ENCODE data around the gene GNAZ.
"Not testable (repeated sequence)": the region's sequence is repeated elsewhere in the genome, so short reads cannot be mapped to it uniquely, and the experiment has no call there.

The GNAZ gene

DNA sequence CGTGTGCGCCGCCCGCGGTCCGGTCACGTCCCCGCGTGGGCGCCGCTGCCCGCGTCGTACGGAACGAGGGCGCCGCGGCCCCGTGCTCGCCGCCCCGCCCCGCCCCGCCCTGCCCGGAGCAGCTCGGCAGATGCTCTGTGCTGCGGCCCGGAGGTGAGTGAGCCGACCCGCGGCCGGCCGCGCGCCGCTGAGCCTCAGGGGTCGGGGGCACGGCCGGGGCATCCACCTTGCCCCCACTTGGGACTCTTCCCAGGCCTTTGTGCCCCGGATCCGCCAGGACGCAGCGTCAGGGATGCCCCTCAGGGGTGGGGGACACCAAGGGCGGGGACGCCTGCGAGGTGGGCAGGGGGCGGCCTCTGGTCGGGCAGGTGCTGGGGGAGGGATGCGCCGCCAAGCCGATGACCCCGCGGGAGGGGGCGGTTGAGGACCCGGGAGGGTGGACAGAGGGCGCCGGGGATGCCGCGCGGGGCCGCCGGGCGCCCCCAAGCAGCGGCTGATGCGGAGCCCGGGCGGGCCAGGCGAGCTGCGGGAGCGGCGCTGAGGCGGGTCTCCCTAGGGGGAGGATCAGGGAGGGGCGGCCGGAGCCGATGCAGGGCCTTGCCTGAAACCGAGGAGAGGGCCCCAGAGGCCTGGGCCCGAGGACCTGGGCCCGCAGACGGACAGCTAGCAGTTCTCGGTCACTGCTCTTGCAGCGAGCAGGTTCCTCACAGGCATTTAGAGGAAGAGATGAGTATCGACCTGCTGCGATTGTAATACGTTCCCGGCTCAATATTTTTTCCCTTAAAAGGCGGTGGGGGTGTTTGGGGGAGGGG, at the start of gene GNAZ:
Gene GNAZ, plus strand, starts transcription at position 102 of the 812 bp plus-strand sequence. CDS start 25,177 bp downstream, outside the sequence.
- Histone ChIP-seq H3K4me3 (ENCODE audit: low read length) (peak within 1 kb of the TSS; percentile 83), H3K4me1 (ENCODE audit: insufficient read depth, low read length) (peaks cover 17% of the 10 kb centered on the region), H2AFZ (ENCODE audit: low read depth, low read length) (peak within 1 kb of the TSS; percentile 93), H3K9me3 (ENCODE audit: low read length) (peaks cover under 1% of the 10 kb centered on the region), H3K36me3 (ENCODE audit: insufficient read depth, low read length) (peaks cover 5% of the 10 kb centered on the region), H3K27me3 (ENCODE audit: insufficient read depth, low read length) (peaks cover 13% of the 10 kb centered on the region)

- no peaks in the 10 kb centered on the region for H3K36me3 ChIP-seq (ENCODE audit: insufficient read depth, low read length)
- H3K27me3 ChIP-seq (ENCODE audit: insufficient read depth, low read length) = peaks cover 6% of the 10 kb centered on the region
- H3K4me1 ChIP-seq (ENCODE audit: insufficient read depth, low read length) = no peaks in the 10 kb centered on the region
- H3K4me3 ChIP-seq (ENCODE audit: low read length) = no peak overlapping the region
- H2AFZ ChIP-seq (ENCODE audit: low read depth, low read length) = no peak overlapping the region
- peaks cover 1% of the 10 kb centered on the region for H3K9me3 ChIP-seq (ENCODE audit: low read length)
These were observed 49.5 kb upstream of the GNAZ start for GRCh38 chr22:23020659-23021293.

DNA sequence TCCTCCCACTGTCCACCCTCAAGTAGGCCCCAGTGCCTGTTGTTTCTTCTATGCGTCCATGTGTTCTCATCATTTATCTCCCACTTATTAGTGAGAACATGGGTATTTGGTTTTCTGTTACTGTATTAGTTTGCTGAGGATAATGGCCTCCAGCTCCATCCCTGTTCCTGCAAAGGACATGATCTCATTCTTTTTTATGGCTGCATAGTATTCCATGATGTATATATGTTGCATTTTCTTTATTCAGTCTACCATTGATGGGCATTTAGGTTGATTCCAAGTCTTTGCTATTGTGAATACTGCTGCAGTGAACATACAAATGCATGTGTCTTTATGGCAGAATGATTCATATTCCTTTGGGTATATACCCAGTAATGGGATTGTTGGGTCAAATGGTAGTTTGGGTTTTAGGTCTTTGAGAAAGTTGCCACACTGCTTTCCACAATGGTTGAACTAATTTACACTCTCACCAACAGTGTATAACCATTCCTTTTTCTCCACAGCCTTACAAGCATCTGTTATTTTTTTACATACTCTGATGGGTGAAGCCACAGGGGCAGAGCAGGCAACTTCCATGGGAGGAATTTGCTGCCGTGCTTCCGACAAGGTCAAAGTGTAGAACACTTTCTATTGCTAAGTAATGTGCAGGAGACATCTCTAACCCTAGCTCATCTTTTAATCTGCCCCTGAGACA, 48.5 kb upstream of the GNAZ start:
- H3K4me3 ChIP-seq (ENCODE audit: low read length); H3K27me3 ChIP-seq (ENCODE audit: insufficient read depth, low read length); H3K9me3 ChIP-seq (ENCODE audit: low read length); H3K36me3 ChIP-seq (ENCODE audit: insufficient read depth, low read length); H2AFZ ChIP-seq (ENCODE audit: low read depth, low read length); H3K4me1 ChIP-seq (ENCODE audit: insufficient read depth, low read length): not testable (repeated sequence)

GRCh38 chr22:23023294-23023693, 47.0 kb upstream of the GNAZ start:
- no peaks in the 10 kb centered on the region for H3K27me3 ChIP-seq (ENCODE audit: insufficient read depth, low read length)
- no peak overlapping the region for H2AFZ ChIP-seq (ENCODE audit: low read depth, low read length)
- H3K4me1 ChIP-seq (ENCODE audit: insufficient read depth, low read length) = no peaks in the 10 kb centered on the region
- H3K9me3 ChIP-seq (ENCODE audit: low read length) = peaks cover 1% of the 10 kb centered on the region
- H3K4me3 ChIP-seq (ENCODE audit: low read length) = no peak overlapping the region
- H3K36me3 ChIP-seq (ENCODE audit: insufficient read depth, low read length) = no peaks in the 10 kb centered on the region

- no peaks in the 10 kb centered on the region for H3K36me3 ChIP-seq (ENCODE audit: insufficient read depth, low read length)
- H3K9me3 ChIP-seq (ENCODE audit: low read length) = no peaks in the 10 kb centered on the region
- H3K4me1 ChIP-seq (ENCODE audit: insufficient read depth, low read length) = no peaks in the 10 kb centered on the region
- no peak overlapping the region for H3K4me3 ChIP-seq (ENCODE audit: low read length)
- no peak overlapping the region for H2AFZ ChIP-seq (ENCODE audit: low read depth, low read length)
- H3K27me3 ChIP-seq (ENCODE audit: insufficient read depth, low read length) = no peaks in the 10 kb centered on the region
These were observed 43.5 kb upstream of the GNAZ start for GRCh38 chr22:23026777-23027176.

- not testable (repeated sequence) for H3K9me3 ChIP-seq (ENCODE audit: low read length); H3K4me1 ChIP-seq (ENCODE audit: insufficient read depth, low read length); H3K27me3 ChIP-seq (ENCODE audit: insufficient read depth, low read length); H2AFZ ChIP-seq (ENCODE audit: low read depth, low read length); H3K36me3 ChIP-seq (ENCODE audit: insufficient read depth, low read length); H3K4me3 ChIP-seq (ENCODE audit: low read length)
These were observed 42.5 kb upstream of the GNAZ start for GRCh38 chr22:23027849-23028248.

DNA sequence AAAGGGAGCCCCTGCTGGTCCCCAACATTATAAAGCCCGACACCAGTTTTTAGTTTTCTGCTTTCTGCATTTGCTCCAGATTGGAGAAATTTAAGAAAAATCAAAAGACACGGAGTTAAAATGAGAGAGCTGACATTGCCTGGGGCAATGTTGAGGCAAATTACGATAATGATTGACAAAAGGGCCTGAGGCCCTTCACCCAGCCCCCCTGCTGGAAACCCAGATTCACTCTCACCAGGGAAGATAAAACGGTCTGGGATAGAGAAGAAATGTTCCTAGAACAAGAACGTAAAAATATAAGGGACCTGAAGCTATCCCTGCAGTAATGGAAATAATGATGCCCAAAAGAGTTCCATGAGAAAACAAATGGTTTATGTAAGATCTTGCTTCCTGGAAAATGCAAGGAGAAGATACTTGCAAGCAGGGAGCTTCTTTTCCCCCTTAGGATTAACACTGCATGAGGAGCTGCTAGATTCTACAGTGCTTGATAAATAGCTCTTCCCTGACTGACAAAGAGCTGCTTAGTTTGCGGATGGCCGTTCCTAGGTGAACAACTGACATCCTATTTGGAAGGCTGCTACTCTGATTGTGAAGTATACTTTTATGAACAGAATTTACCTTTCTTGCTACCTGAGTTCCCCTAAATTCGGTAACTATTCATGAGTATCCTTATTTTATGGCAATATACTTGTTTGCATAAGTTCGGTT, 40.6 kb upstream of the GNAZ start:
- Histone ChIP-seq H2AFZ (ENCODE audit: low read depth, low read length) (no peak overlapping the region), H3K9me3 (ENCODE audit: low read length) (no peaks in the 10 kb centered on the region), H3K27me3 (ENCODE audit: insufficient read depth, low read length) (peaks cover 3% of the 10 kb centered on the region), H3K4me1 (ENCODE audit: insufficient read depth, low read length) (no peaks in the 10 kb centered on the region), H3K4me3 (ENCODE audit: low read length) (no peak overlapping the region), H3K36me3 (ENCODE audit: insufficient read depth, low read length) (no peaks in the 10 kb centered on the region)

DNA sequence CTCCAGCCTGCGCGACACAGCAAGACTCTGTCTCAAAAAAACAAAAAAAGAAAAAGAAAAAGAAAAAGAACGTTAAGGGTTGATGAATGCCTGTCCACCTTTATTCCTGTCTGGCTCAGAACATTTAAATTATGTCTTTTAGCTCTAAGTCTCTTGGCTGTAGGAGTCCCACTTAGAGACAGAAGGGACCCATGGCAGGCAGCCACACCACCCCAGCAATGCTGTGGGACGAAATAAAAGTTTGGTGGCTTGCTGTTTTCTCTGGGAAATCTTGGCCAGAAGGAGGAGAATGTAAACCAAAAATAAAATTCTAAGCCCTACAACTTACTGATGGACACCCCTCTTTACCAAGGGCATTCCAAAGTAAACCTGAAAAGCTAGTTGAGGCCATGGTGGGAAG, 38.9 kb upstream of the GNAZ start:
- Histone ChIP-seq H3K36me3 (ENCODE audit: insufficient read depth, low read length) (no peaks in the 10 kb centered on the region), H3K4me1 (ENCODE audit: insufficient read depth, low read length) (no peaks in the 10 kb centered on the region), H3K9me3 (ENCODE audit: low read length) (no peaks in the 10 kb centered on the region), H3K4me3 (ENCODE audit: low read length) (no peak overlapping the region), H3K27me3 (ENCODE audit: insufficient read depth, low read length) (peaks cover 3% of the 10 kb centered on the region), H2AFZ (ENCODE audit: low read depth, low read length) (no peak overlapping the region)

GRCh38 chr22:23031786-23032185, 38.5 kb upstream of the GNAZ start:
- Histone ChIP-seq H2AFZ (ENCODE audit: low read depth, low read length) (no peak overlapping the region), H3K4me3 (ENCODE audit: low read length) (no peak overlapping the region), H3K4me1 (ENCODE audit: insufficient read depth, low read length) (no peaks in the 10 kb centered on the region), H3K9me3 (ENCODE audit: low read length) (no peaks in the 10 kb centered on the region), H3K36me3 (ENCODE audit: insufficient read depth, low read length) (no peaks in the 10 kb centered on the region), H3K27me3 (ENCODE audit: insufficient read depth, low read length) (peaks cover 3% of the 10 kb centered on the region)

DNA sequence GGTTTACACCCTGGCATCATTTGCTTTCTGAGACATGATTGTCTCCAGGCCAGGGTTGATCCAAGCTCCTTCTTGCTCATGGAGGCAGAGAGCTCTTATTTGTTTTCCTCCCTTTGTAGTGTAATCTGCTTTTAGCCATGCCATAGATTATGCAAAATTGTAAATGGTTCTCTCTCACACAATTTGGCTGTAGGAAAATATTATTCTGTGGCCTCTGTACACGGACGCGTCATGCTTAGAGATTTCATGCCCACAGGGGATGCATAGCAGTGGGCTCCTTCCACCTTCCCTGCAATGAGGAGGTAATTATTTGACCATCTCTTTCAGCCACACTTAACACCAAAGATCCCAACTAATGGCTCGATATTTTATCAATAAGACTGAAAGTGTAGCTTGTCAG, 37.7 kb upstream of the GNAZ start:
- Histone ChIP-seq H2AFZ (ENCODE audit: low read depth, low read length) (no peak overlapping the region), H3K4me3 (ENCODE audit: low read length) (no peak overlapping the region), H3K36me3 (ENCODE audit: insufficient read depth, low read length) (no peaks in the 10 kb centered on the region), H3K9me3 (ENCODE audit: low read length) (no peaks in the 10 kb centered on the region), H3K4me1 (ENCODE audit: insufficient read depth, low read length) (no peaks in the 10 kb centered on the region), H3K27me3 (ENCODE audit: insufficient read depth, low read length) (peaks cover 3% of the 10 kb centered on the region)

DNA sequence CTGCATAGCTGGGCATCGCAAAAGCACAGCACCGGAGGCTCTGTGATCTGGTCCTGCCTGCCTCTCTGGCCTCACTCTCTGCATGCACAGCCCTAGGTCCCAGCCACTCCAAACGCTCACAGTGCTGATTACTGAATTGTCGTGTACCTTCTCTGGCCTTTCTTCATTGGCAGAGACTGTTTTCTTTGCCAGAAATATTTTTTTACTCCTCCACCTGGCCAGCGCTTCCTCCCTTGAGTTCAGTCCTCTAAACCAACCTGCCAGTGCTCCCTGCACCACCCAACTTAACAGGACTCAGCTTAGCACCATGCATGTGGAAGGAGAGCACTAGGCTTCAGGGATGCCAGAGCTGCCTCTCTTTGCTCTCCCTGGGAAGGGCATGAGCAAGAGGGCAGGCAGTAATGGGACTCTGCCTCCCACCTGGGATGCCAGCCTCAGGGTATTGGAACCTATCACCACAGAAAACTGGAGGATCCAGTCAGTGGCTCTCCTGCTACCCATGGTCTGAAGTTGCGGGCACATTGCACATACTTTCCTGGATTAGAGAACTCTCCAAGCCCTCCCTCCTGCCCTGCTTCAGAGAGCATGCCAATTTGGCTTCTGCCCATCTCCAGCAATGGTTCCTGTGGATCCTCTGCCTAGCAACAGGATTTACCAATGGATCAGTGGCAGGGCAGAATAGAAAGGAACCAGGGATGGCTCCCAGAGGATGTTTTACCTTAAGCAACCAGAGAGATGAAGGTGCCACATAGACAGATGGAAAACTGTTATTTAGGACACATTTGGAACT, 37.0 kb upstream of the GNAZ start:
- Histone ChIP-seq H3K36me3 (ENCODE audit: insufficient read depth, low read length) (no peaks in the 10 kb centered on the region), H2AFZ (ENCODE audit: low read depth, low read length) (no peak overlapping the region), H3K4me1 (ENCODE audit: insufficient read depth, low read length) (no peaks in the 10 kb centered on the region), H3K4me3 (ENCODE audit: low read length) (no peak overlapping the region), H3K27me3 (ENCODE audit: insufficient read depth, low read length) (peaks cover 3% of the 10 kb centered on the region), H3K9me3 (ENCODE audit: low read length) (no peaks in the 10 kb centered on the region)
